Heart left ventricle (tissue), 16 donors: ENCODE results near the gene AMIGO3. TPM values are rescaled to one million over a fixed set of nuclear protein-coding genes. Genes with fewer than 3 reads are reported as not detected.

Experiments
- ATAC-seq, 4 donors: fragments of 200-7000 bp; cut with Tn5 transposase; one replicate each; pipeline ENCODE4 v1.9.1; 2020 to 2022; ENCODE audit warnings: moderate library complexity in 4 of 4, mild to moderate bottlenecking in 3 of 4, moderate number of reproducible peaks in 1 of 4
- DNase-seq, 5 donors: peaks; one replicate each; pipeline ENCODE4 v3.0.0-alpha.2; 2020
- H3K27ac ChIP-seq, 12 donors: fragments of 200-600 bp; sonication (generic) in 4 of 12; one replicate each; pipeline versions ENCODE4 v1.5.0 to v1.8.0; 2016 to 2022; ENCODE audit warnings: mild to moderate bottlenecking in 2 of 12
- H3K27me3 ChIP-seq, 9 donors: fragments of 200-600 bp; sonication (generic) in 2 of 9; one replicate each; pipeline versions ENCODE4 v1.5.1 to v1.8.0; 2016 to 2022; ENCODE audit warnings: mild to moderate bottlenecking in 3 of 9
- H3K36me3 ChIP-seq, 9 donors: fragments of 200-600 bp; sonication (generic) in 2 of 9; one replicate each; pipeline versions ENCODE4 v1.5.0 to v1.8.0; 2018 to 2022; ENCODE audit warnings: mild to moderate bottlenecking in 2 of 9
- H3K4me1 ChIP-seq, 12 donors: fragments of 200-600 bp; sonication (generic) in 4 of 12; one replicate each; pipeline versions ENCODE4 v1.5.0 to v1.8.0; 2016 to 2022; ENCODE audit warnings: mild to moderate bottlenecking in 3 of 12
- H3K4me3 ChIP-seq, 12 donors: fragments of 200-600 bp; sonication (generic) in 4 of 12; one replicate each; pipeline versions ENCODE4 v1.5.0 to v1.8.0; 2017 to 2022; ENCODE audit warnings: mild to moderate bottlenecking in 9 of 12, moderate library complexity in 4 of 12
- H3K9me3 ChIP-seq, 12 donors: fragments of 200-600 bp; sonication (generic) in 4 of 12; one replicate each; pipeline versions ENCODE4 v1.5.0 to v1.8.0; 2016 to 2022; ENCODE audit warnings: mild to moderate bottlenecking in 1 of 12
- POLR2A ChIP-seq, 2 donors: fragments of 450-650 bp; IDR thresholded peaks; one replicate each; pipeline ENCODE4 v1.6.1; 2017; ENCODE audit warnings: antibody characterized with exemption in 2 of 2, mild to moderate bottlenecking in 2 of 2, moderate library complexity in 2 of 2
- WGBS, 4 donors: extraction: QIAGEN DNeasy Blood & Tissue Kit in 2 of 4; methylation state at CpG; one replicate each; pipeline versions ENCODE4 v1.1.5 to v1.1.7; 2013 to 2018; 5-methylcytosine and 5-hydroxymethylcytosine counted together
- intact Hi-C, 10 donors: fragments of 100-400 bp; cut with DNase I; formaldehyde crosslinking; loops; one replicate each; pipeline versions ENCODE4 v1.11.1 to v1.14.2; 2022
- polyA plus RNA-seq, 2 donors: library from polyadenylated mRNA; stranded (reverse); fragments of 200-250 nt; gene quantifications; one replicate each; pipeline ENCODE4 v1.2.3, GENCODE V29; 2013
- total RNA-seq, 9 donors: library from RNA; depleted of rRNA in 2 of 9; stranded (reverse); fragments of >200 nt in 2 of 9; fragmentation: NEBNext Ultra II Directional in 3 of 9; extraction: Animal tissue kit (Norgen Biotek cat#: 25700) in 3 of 9; gene quantifications; one replicate each; pipeline versions ENCODE4 v1.1.0 to v1.2.4, GENCODE V29; 2016 to 2023
- TF ChIP-seq, protein P1 (sequence below), 12 donors: fragments of 200-600 bp; sonication (generic) in 4 of 12; IDR thresholded peaks; one replicate each; pipeline versions ENCODE4 v1.5.0 to v1.8.0; 2018 to 2022; ENCODE audit warnings: antibody characterized with exemption in 12 of 12, mild to moderate bottlenecking in 5 of 12
- donor health status: ischemic (EF 13 %, LVEDD 7.1; RV severe dilation, severe dysfunction).
- donor health status: healthy with polysubstance abuse.
- donor health status: DM: no; HTN: yes; CAD: no.
- donor health status: DM: no; HTN: no; CAD: no.
- donor health status: ischemic (EF 25% LVEDD 6.9; RV normal size, moderate dysfunction).
- donor health status: ischemic (EF 25% LVEDD 5.7; RV mildly dilated, moderate dysfunction).
- donor health status: healthy.
- donor health status: DM: yes; HTN: yes; CAD: no.
- donor health status: ischemic (EF 35%, LVEDD 5.7; RV mildly dilated, moderate dysfunction).
- donor health status: nonischemic (EF 11% LVEDD 7.7; RV severe dilation, severe dysfunction).
- donor health status: DM: yes; HTN: yes; CAD: no.
- donor health status: PGD.
- donor health status: ischemic (EF 29% LVEDD 5.4; RV normal size, mild dysfunction).
- donor health status: nonischemic (EF 23%, LVEDD 6.1; RV moderate dilation, normal function).

AMIGO3 gene
- total and polyA plus RNA-seq, 11 donors: 0.14 to 1.4 (median 0.69) TPM; not detected in 6

GRCh38 chr3:49675912-49676311 is 43.6 kb downstream of the AMIGO3 start:
- H3K9me3 ChIP-seq: no peaks in the 10 kb centered on the region
- DNase-seq (no peak), ATAC-seq (no peak)
- H3K4me3 ChIP-seq: no peak overlapping the region
- H3K27me3 ChIP-seq: no peaks in the 10 kb centered on the region
- H3K27ac ChIP-seq: no peak overlapping the region
- 89 to 93% (median 92%) methylated on average over 8 to 11 of the region's 11 CpGs for WGBS, 4 donors
- intact Hi-C loops: loop anchor here in 1 of 10 donors (10.0 kb wide), 1 partner anchor 541 kb away; the partner anchor contains the start of gene LAMB2
- peaks cover 0 to 28% (median 14%) of the 10 kb centered on the region in 12 donors for H3K4me1 ChIP-seq
- TF ChIP-seq POLR2A (IDR thresholded peaks at IDR 0.05): no peak
- TF ChIP-seq, protein P1, sequence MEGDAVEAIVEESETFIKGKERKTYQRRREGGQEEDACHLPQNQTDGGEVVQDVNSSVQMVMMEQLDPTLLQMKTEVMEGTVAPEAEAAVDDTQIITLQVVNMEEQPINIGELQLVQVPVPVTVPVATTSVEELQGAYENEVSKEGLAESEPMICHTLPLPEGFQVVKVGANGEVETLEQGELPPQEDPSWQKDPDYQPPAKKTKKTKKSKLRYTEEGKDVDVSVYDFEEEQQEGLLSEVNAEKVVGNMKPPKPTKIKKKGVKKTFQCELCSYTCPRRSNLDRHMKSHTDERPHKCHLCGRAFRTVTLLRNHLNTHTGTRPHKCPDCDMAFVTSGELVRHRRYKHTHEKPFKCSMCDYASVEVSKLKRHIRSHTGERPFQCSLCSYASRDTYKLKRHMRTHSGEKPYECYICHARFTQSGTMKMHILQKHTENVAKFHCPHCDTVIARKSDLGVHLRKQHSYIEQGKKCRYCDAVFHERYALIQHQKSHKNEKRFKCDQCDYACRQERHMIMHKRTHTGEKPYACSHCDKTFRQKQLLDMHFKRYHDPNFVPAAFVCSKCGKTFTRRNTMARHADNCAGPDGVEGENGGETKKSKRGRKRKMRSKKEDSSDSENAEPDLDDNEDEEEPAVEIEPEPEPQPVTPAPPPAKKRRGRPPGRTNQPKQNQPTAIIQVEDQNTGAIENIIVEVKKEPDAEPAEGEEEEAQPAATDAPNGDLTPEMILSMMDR (IDR thresholded peaks at IDR 0.05): no peak
- H3K36me3 ChIP-seq: peaks cover 0 to 53% (median 51%) of the 10 kb centered on the region in 9 donors

DNA sequence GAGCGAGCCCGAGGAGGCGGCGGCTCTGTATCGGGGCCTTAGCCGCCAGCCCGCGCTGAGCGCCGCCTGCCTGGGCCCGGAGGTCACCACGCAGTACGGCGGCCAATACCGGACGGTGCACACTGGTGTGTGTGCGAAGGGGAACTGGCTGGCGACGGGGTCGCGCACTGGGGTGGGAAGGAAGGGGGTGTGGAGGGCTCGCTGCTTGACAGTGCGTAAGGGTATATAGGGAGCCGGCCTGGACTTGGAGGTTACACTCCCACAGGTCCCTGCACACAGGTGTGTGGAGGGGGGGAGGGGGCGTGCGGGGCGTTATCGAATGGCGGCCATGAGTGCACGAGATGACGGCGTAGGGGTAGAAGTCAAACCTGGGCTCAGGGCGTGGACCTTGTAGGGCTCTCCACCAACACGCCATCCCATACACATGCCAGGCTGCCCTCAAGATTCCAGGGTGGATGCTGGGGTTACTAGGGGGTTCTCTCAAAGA is 44.9 kb downstream of the AMIGO3 start:
- DNase-seq: no peak
- TF ChIP-seq POLR2A (IDR thresholded peaks at IDR 0.05): no peak
- TF ChIP-seq, protein P1 (IDR thresholded peaks at IDR 0.05): no peak
- peaks cover 0 to 40% (median 37%) of the 10 kb centered on the region in 9 donors for H3K36me3 ChIP-seq
- intact Hi-C loops: loop anchor here in 2 of 10 donors (5.0 to 10.0 kb wide), 2 partner anchors 202 to 540 kb away; partner anchors contain the start of genes DAG1 (in 1 of the 2) and LAMB2 (in 1 of the 2)
- no peaks in the 10 kb centered on the region for H3K27me3 ChIP-seq
- no peaks in the 10 kb centered on the region for H3K9me3 ChIP-seq
- H3K27ac ChIP-seq: peak overlapping the region in 11 of 12 donors; percentile 85 to 99 (median 90)
- peak overlapping the region; percentile 66 to 100 (median 80) for H3K4me3 ChIP-seq
- peak in 3 of 4 donors; percentile 8 to 42 (median 34) for ATAC-seq
- 9 to 45% (median 29%) methylated on average over 14 to 34 of the region's 34 CpGs for WGBS, 4 donors
- H3K4me1 ChIP-seq: peaks cover 0 to 28% (median 14%) of the 10 kb centered on the region in 12 donors

- H3K27ac ChIP-seq: peak within 1 kb of the TSS; percentile 63 to 99 (median 90)
- peaks cover 0 to 33% (median 31%) of the 10 kb centered on the region in 9 donors for H3K36me3 ChIP-seq
- WGBS, 4 donors: 0 to 1% (median 1%) methylated on average over 49 to 71 of the region's 71 CpGs
- peak; percentile 95 to 99 (median 97) for DNase-seq
- H3K4me1 ChIP-seq: peaks cover 0 to 28% (median 14%) of the 10 kb centered on the region in 12 donors
- H3K9me3 ChIP-seq: no peaks in the 10 kb centered on the region
- ATAC-seq: peak; percentile 91 to 95 (median 94)
- H3K27me3 ChIP-seq: no peaks in the 10 kb centered on the region
- TF ChIP-seq POLR2A (IDR thresholded peaks at IDR 0.05): peak in 1 of 2 donors; percentile 78
- TF ChIP-seq, protein P1 (IDR thresholded peaks at IDR 0.05): peak in 2 of 12 donors; percentile 17 to 19
- peak within 1 kb of the TSS; percentile 66 to 100 (median 80) for H3K4me3 ChIP-seq
- intact Hi-C loops: loop anchor here in 3 of 10 donors (2.0 to 10.0 kb wide), 3 partner anchors 135 to 539 kb away; partner anchors contain the start of genes DAG1 (in 1 of the 3) and LAMB2 (in 1 of the 3)
Observed at GRCh38 chr3:49673715-49674496, 45.6 kb downstream of the AMIGO3 start, which contains the start of gene APEH. TSS of gene APEH (plus strand) at chr3:49674351. CDS start at chr3:49674402, 51 bp downstream.
